WTC11 (cell line): ENCODE data around the gene BTBD8.

Experiments
- CTCF ChIP-seq: fragments of 200-600 bp; IDR thresholded peaks from 2 replicates; pipeline ENCODE4 v1.8.0; 2022; ENCODE audit warnings: antibody characterized with exemption
- EMX1 ChIP-seq: fragments of 250-450 bp; sonication (Bioruptor Pico); IDR thresholded peaks from 2 replicates; pipeline ENCODE4 v1.8.0; 2021; ENCODE audit warnings: mild to moderate bottlenecking
- FOXP1 ChIP-seq: sonication (generic); formaldehyde crosslinking; IDR thresholded peaks from 2 replicates; pipeline ENCODE4 v1.8.0; 2022; ENCODE audit warnings: missing genetic modification reagents, mild to moderate bottlenecking, moderate library complexity, borderline replicate concordance
- FOXP4 ChIP-seq: sonication (generic); formaldehyde crosslinking; IDR thresholded peaks from 2 replicates; pipeline ENCODE4 v1.8.0; 2022; ENCODE audit warnings: mild to moderate bottlenecking, missing genetic modification reagents
- IRF2 ChIP-seq: sonication (generic); formaldehyde crosslinking; IDR thresholded peaks from 2 replicates; pipeline ENCODE4 v1.8.0; 2022; ENCODE audit warnings: low read depth, missing genetic modification reagents, borderline replicate concordance
- SMAD4 ChIP-seq: sonication (generic); formaldehyde crosslinking; IDR thresholded peaks from 2 replicates; pipeline ENCODE4 v1.8.0; 2022; ENCODE audit warnings: mild to moderate bottlenecking, missing genetic modification reagents
- ZNF219 ChIP-seq: sonication (generic); formaldehyde crosslinking; IDR thresholded peaks from 2 replicates; pipeline ENCODE4 v1.8.0; 2023; ENCODE audit warnings: missing genetic modification reagents, mild to moderate bottlenecking, borderline replicate concordance
- ZNF263 ChIP-seq: sonication (generic); formaldehyde crosslinking; IDR thresholded peaks from 2 replicates; pipeline ENCODE4 v1.8.1; 2022; ENCODE audit warnings: low read depth, mild to moderate bottlenecking, moderate library complexity, missing genetic modification reagents
- ZNF281 ChIP-seq: sonication (generic); formaldehyde crosslinking; IDR thresholded peaks from 2 replicates; pipeline ENCODE4 v1.8.0; 2023; ENCODE audit warnings: mild to moderate bottlenecking, missing genetic modification reagents

- TF ChIP-seq CTCF, result no peak
- TF ChIP-seq FOXP1, result no peak
- TF ChIP-seq IRF2 (CRISPR knock-in tag), result no peak
- no peak for TF ChIP-seq ZNF219 (CRISPR knock-in tag)
- no peak for TF ChIP-seq SMAD4 (CRISPR knock-in tag)
- TF ChIP-seq ZNF281, result no peak
- TF ChIP-seq EMX1 (CRISPR knock-in tag), result no peak
- no peak for TF ChIP-seq FOXP4 (CRISPR knock-in tag)
- no peak for TF ChIP-seq ZNF263 (CRISPR knock-in tag)
Measured at GRCh38 chr1:92030656-92031107, 49.5 kb upstream of the BTBD8 start.
